Sigmoid colon (tissue), 4 donors: ENCODE measurements around the gene PIK3CD.

Source experiments
- POLR2A ChIP-seq, 2 donors: fragments of 450-650 bp; IDR thresholded peaks; one replicate each; pipeline ENCODE4 v1.6.1; 2016; ENCODE audit warnings: antibody characterized with exemption in 2 of 2, mild to moderate bottlenecking in 2 of 2, moderate library complexity in 2 of 2
- POLR2AphosphoS5 ChIP-seq, 4 donors: sonication (generic); formaldehyde crosslinking; IDR thresholded peaks; one replicate each; pipeline ENCODE4 v1.6.1; 2017; ENCODE audit warnings: antibody characterized with exemption in 4 of 4

DNA sequence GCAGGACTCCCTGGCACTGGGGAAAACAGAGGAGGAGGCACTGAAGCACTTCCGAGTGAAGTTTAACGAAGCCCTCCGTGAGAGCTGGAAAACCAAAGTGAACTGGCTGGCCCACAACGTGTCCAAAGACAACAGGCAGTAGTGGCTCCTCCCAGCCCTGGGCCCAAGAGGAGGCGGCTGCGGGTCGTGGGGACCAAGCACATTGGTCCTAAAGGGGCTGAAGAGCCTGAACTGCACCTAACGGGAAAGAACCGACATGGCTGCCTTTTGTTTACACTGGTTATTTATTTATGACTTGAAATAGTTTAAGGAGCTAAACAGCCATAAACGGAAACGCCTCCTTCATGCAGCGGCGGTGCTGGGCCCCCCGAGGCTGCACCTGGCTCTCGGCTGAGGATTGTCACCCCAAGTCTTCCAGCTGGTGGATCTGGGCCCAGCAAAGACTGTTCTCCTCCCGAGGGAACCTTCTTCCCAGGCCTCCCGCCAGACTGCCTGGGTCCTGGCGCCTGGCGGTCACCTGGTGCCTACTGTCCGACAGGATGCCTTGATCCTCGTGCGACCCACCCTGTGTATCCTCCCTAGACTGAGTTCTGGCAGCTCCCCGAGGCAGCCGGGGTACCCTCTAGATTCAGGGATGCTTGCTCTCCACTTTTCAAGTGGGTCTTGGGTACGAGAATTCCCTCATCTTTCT, 75.5 kb downstream of the PIK3CD start:
- TF ChIP-seq POLR2AphosphoS5 (IDR thresholded peaks at IDR 0.05) (no peak), POLR2A (IDR thresholded peaks at IDR 0.05) (no peak)
